ENCODE measurements around the gene DPH3. TPM values are rescaled to one million over a fixed set of nuclear protein-coding genes. Genes with fewer than 3 reads are reported as not detected.
A peak's percentile ranks its signal among the peaks of the same experiment; 100 is the strongest.

Gene DPH3
- total RNA-seq, 1 donor: 33.4 TPM

GRCh38 chr3:16258177-16258576 is 6.6 kb downstream of the DPH3 start:
- no peak for DNase-seq (ENCODE audit: low read depth)
- no peak overlapping the region for H3K4me3 ChIP-seq (ENCODE audit: low read depth, low read length)
- no peak for TF ChIP-seq CTCF (IDR thresholded peaks at IDR 0.05; ENCODE audit: insufficient read depth, low read length)

DNA sequence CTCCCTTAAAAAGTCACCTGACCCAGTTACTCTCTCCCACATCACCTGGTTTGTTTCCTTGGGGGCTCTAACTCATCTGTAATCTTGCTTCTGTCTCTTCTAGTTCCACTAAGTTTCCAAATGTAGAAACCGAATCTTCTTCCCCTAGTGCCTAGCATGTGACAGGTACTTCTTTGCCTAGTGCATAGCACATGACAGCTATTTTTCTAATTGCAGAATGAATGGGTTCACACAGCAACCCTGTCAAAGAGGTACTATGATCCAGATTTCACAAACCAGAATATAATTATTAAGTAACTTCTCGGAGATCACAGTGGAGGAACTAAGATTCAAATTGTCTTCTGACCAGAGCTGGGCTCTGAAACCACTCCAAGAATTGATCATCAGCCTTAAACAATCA is 7.4 kb downstream of the DPH3 start:
- no peak for DNase-seq (ENCODE audit: low read depth)
- no peak for TF ChIP-seq CTCF (IDR thresholded peaks at IDR 0.05; ENCODE audit: insufficient read depth, low read length)
- no peak overlapping the region for H3K4me3 ChIP-seq (ENCODE audit: low read depth, low read length)

DNA sequence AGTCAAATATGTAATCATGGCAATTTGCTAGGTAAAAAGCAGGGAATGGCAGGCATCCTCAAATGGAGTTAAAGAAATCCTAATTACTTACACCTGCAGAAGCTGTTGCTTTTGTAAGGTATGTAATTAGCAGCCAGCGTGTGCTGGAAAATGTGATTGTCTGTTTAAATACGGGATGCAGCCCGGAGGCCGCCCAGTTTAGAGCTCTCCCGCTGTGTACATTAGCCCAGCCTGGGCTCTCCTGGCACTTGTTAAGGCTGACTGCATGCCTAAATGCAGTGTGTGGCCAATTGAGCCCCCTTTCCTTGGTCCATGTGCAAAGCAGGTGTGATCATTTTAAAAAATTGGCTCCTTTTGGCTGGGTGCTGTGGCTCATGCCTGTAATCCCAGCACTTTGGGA is 9.0 kb downstream of the DPH3 start:
- DNase-seq (ENCODE audit: low read depth): no peak
- no peak for TF ChIP-seq CTCF (IDR thresholded peaks at IDR 0.05; ENCODE audit: insufficient read depth, low read length)

DNA sequence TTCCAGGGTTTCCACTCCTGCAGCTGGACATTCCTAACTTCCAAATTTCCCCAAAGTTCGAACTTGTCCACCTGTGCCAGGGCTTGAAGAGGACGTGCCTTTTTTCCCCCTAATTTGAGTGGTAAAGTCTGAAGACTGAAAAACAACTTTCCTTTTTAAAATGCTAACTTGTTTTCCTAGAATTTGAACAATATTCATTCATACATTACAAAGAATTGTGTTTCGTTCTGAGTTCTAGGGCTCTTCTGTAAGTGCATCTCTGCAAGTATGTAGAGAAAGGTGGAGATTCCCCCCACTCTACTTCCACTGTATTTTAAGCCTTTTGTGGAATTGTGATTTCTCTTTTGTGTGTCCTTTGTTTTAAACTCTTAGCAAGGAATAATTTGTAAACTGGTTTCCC is 9.4 kb downstream of the DPH3 start:
- no peak for TF ChIP-seq CTCF (IDR thresholded peaks at IDR 0.05; ENCODE audit: insufficient read depth, low read length)
- DNase-seq (ENCODE audit: low read depth): no peak
- H3K4me3 ChIP-seq (ENCODE audit: low read depth, low read length): no peak overlapping the region

More for the DNA sequence above, 9.0 kb downstream of the DPH3 start:
- no peak overlapping the region for H3K4me3 ChIP-seq (ENCODE audit: low read depth, low read length)

DNA sequence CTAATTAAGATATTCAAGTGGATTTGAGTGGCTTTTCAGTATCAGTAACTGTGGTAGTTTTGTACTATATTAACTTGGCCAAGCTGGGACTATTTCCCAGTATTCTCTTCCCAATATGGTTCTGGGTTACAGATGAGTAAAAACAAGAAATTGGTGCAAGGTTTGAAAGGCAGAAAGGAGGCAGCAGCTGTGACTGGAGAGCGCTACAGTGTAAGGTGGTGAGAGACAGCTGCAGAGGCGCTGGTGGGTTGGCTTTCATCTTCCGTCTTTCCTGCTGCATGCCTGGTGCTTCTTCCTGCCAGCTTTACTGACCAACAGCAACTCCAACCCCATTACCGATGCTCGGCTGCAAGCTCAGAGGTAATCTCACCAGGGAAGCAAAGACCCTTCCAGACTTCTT is 9.8 kb downstream of the DPH3 start:
- no peak for TF ChIP-seq CTCF (IDR thresholded peaks at IDR 0.05; ENCODE audit: insufficient read depth, low read length)
- no peak overlapping the region for H3K4me3 ChIP-seq (ENCODE audit: low read depth, low read length)
- DNase-seq (ENCODE audit: low read depth): no peak

GRCh38 chr3:16253601-16254000 is 11.1 kb downstream of the DPH3 start:
- DNase-seq (ENCODE audit: low read depth): peak; percentile 64
- no peak for TF ChIP-seq CTCF (IDR thresholded peaks at IDR 0.05; ENCODE audit: insufficient read depth, low read length)
- no peak overlapping the region for H3K4me3 ChIP-seq (ENCODE audit: low read depth, low read length)

DNA sequence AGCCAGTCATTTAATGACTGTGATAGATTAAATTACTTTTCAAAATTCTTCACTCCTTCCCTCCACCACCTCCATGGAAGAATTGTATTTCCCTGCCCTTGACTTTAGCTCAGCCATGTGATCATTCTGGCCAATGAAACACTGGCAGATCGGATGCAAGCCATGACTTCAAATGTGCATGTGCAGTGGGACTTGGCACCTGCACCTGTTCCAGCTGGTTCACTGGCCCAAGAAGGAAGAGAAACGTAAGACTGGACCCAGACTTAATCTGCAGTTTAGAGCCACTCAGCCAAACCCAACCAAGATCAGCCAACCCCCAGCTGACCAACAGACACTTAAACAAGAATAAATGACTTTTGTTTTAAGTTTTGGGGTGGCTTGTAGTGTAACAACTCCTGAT is 11.8 kb downstream of the DPH3 start:
- H3K4me3 ChIP-seq (ENCODE audit: low read depth, low read length): no peak overlapping the region
- no peak for DNase-seq (ENCODE audit: low read depth)
- no peak for TF ChIP-seq CTCF (IDR thresholded peaks at IDR 0.05; ENCODE audit: insufficient read depth, low read length)
